Measurements from ENCODE around the gene CLTCL1.

The CLTCL1 gene

GRCh38 chr22:19151329-19152191 is 140.0 kb downstream of the CLTCL1 start:
- DNase-seq: no peak

- DNase-seq: no peak
These were observed 140.8 kb downstream of the CLTCL1 start for GRCh38 chr22:19150482-19151328.

DNA sequence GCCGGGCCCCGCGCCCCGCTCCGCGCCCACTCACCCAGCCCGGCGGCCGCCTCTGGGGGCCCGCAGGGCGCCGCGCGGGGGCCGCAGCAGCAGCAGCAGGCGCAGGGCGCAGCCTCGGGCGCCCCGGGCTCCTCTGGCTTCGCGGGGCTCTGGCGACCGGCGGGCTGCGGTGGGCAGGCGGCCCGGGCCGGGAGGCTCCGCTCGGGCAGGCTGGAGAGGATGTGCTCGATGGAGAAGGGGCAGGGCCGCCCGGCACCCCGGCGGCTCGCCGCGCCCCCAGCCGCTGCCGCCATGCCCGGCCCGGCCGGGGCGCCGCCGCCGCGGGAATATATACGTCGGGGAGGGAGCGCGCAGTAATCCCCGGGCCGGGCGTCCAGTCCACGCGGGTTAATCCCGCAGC is 141.5 kb downstream of the CLTCL1 start, which contains the start of gene GSC2:
Gene GSC2, minus strand, starts transcription at position 302 of the 400 bp plus-strand sequence. Its CDS starts 9 bp downstream, at position 293.
- DNase-seq: no peak

DNA sequence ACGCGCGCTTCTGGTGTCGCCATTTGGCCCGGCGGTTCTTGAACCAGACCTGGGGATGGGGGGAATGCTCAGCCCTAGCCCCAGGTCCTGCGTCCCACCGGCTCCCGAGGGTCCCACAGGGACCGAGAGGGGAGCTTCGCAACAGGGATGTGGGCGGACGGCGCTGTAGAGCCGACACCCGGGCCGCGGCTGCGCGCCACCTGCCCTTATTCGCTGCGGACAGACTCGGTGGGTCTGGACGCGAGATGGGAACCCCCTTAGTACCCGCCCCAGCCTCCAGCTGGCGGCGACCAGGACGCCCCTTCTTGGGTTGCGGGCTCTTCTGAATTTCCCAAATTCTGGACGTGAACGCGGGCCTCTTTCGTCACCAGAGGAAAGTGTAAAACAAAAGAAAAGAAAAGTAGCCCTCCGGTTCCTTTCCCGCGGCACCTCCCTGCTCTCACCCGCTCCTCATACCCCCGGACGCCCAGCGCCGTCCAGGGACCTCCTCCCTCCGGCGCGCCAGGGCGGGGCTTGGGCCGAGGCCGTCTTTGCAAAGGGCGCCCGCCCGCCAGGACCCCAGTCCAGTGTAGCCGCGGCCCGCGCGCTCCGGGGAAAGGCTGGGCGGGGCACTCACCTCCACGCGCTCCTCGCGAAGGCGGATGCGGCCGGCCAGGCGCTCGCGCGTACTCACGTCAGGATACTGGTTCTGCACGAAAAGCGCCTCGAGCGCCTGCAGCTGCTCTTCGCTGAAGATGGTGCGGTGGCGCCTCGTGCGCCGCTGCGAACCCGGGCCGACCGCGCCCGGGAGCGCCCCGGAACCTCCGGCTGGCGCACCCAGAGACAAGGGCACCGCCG is 142.3 kb downstream of the CLTCL1 start:
- no peak for DNase-seq

- no peak for DNase-seq
These were observed 143.0 kb downstream of the CLTCL1 start for GRCh38 chr22:19148417-19149046.

GRCh38 chr22:19147195-19147780 is 144.2 kb downstream of the CLTCL1 start:
- no peak for DNase-seq

DNA sequence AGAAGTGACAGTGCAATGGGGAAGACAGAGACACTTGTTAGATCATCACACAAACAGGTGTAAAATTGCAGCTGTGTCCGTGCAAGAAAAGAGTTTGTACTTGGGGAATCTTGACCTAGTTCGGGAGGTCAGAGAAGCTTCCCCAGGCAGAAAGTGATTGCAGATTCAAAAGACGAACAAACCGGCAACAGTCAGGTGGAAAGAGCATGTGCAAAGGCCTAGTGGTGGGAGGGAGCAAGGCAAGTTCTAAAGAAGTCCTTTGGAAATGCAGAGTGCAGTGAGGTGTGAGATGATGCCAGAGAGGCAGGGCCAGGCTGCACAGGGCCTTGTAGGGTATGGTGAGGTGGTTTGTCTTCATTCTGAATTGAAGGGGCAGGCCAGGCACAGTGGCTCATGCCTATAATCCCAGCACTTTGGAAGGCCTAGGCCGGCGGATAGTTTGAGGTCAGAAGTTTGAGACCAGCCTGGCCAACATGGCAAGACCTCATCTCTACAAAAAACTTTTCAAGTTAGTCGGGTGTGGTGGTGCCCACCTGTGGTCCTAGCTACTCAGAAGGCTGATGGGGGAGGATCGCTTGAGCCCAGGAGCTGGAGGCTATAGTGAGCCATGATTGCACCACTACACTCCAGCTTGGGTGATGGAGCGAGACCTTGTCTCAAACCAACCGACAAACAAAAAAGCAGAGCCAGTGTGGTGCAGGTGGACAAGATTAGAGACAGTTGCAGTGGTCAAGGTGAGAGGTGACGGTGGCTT is 145.1 kb downstream of the CLTCL1 start:
- DNase-seq: no peak

DNA sequence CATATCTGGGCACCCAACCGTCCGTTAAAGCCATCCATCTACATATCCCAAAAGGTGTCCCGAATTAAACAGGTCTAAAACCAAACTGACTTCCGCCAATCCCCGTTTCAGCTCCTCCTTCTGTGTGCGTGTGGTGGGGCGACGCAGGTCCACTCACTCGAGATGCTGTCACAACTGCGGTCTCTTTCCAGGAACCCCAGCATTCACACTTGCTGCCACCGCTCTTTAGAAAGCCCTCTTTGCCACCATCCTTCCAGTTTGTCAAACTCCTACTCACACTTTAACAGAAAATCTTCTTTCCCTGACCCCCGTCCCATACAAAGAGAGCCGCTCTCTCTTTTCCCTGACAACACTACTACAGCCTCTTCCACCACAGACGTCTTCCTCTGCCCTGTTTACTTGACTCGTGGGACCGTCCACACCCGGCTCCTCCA is 147.5 kb downstream of the CLTCL1 start:
- peak in 1 of 56 donors; percentile 15 for DNase-seq

GRCh38 chr22:19143212-19143611 is 148.3 kb downstream of the CLTCL1 start:
- no peak for DNase-seq

DNA sequence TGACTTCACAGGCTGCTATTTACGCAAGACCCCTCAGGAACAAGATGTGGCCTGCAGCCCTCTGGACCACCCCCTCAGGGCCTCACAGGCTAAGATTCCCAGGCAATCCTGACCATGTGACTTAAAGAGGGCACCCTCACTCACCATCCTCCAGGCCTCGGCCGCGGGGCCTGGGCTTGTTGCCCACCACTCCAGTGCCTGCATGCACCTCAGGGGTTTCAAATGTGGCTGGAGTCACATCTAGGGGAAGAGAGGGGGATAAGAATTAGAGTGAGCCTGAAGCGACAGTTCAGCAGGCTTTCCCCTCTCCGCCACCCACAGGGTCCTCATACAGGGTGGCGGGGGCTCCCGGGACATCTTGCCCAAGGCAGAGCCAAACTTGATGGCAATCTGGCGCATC is 149.1 kb downstream of the CLTCL1 start:
- no peak for DNase-seq

DNA sequence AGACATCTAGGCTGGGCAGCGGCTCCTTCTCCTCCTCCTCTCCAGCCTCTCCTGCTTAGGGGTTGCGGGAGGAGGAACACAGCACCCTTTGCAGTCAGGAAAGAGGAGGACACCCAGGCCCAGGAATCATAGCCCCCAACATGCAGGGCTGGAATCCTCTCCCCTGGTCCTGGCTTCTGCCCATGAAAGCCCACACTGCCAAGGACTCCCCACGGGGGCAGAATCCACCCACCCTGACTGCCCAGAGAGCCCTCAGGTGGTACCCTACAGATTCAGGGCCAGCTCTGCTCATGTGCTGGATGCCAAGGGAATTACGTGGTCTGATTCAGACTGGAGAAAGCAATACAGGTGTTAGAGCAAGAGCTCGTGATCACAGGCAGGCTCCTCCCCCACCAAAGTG is 151.5 kb downstream of the CLTCL1 start:
- DNase-seq: no peak

- no peak for DNase-seq
These were observed 152.5 kb downstream of the CLTCL1 start for GRCh38 chr22:19139001-19139356.

- no peak for DNase-seq
These were observed 153.1 kb downstream of the CLTCL1 start for GRCh38 chr22:19138217-19139000.

GRCh38 chr22:19137384-19138216 is 153.9 kb downstream of the CLTCL1 start:
- DNase-seq: no peak

GRCh38 chr22:19136915-19137314 is 154.6 kb downstream of the CLTCL1 start:
- DNase-seq: no peak

DNA sequence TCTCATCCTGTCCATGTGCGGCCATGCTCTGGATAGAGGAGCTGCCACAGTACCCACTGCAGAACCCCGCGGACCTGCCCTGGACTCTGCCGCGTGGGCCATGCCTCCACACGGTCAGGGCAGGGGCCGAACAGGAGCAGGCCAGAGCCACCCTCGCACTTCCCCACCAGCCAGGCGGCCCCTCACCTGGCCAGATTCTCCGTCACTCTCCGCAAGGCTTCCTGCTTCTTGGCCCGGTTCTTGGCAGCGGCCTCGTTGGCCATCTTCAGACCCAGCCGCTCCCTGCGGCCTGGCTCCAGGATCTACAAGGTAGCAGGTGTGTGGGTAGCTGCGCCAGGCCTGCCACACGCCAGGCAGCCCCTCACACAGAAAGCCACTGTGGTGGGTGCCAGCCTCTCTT is 156.6 kb downstream of the CLTCL1 start:
- no peak for DNase-seq

- no peak for DNase-seq
These were observed 157.2 kb downstream of the CLTCL1 start for GRCh38 chr22:19134176-19134831.
